Heart left ventricle (tissue), 13 donors: ENCODE measurements around the gene SWSAP1.

Experiments used
- CTCF ChIP-seq, 12 donors: fragments of 200-600 bp; sonication (generic) in 4 of 12; IDR thresholded peaks; one replicate each; pipeline versions ENCODE4 v1.5.0 to v1.8.0; 2018 to 2022; ENCODE audit warnings: antibody characterized with exemption in 12 of 12, mild to moderate bottlenecking in 5 of 12
- POLR2A ChIP-seq, 2 donors: fragments of 450-650 bp; IDR thresholded peaks; one replicate each; pipeline ENCODE4 v1.6.1; 2017; ENCODE audit warnings: antibody characterized with exemption in 2 of 2, mild to moderate bottlenecking in 2 of 2, moderate library complexity in 2 of 2
- donor health status: ischemic (EF 13 %, LVEDD 7.1; RV severe dilation, severe dysfunction).
- donor health status: DM: no; HTN: yes; CAD: no.
- donor health status: DM: no; HTN: no; CAD: no.
- donor health status: ischemic (EF 25% LVEDD 6.9; RV normal size, moderate dysfunction).
- donor health status: ischemic (EF 25% LVEDD 5.7; RV mildly dilated, moderate dysfunction).
- donor health status: ischemic (EF 35%, LVEDD 5.7; RV mildly dilated, moderate dysfunction).
- donor health status: nonischemic (EF 11% LVEDD 7.7; RV severe dilation, severe dysfunction).
- donor health status: DM: yes; HTN: yes; CAD: no.
- donor health status: PGD.
- donor health status: ischemic (EF 29% LVEDD 5.4; RV normal size, mild dysfunction).
- donor health status: nonischemic (EF 23%, LVEDD 6.1; RV moderate dilation, normal function).

- no peak for TF ChIP-seq CTCF (IDR thresholded peaks at IDR 0.05)
- no peak for TF ChIP-seq POLR2A (IDR thresholded peaks at IDR 0.05)
These were observed 18.4 kb upstream of the SWSAP1 start for GRCh38 chr19:11356074-11356397.
